GM10847 (cell line): ENCODE measurements around the gene SLC25A25.

Experiments
- POLR2A ChIP-seq: IDR thresholded peaks from 2 replicates; pipeline ENCODE4 v1.6.1; 2011; ENCODE audit not compliant: insufficient read length; ENCODE audit errors: extremely low read depth

Gene SLC25A25

GRCh38 chr9:128085943-128086342 lies 17.9 kb downstream of the SLC25A25 start:
- no peak for TF ChIP-seq POLR2A

- no peak for TF ChIP-seq POLR2A
Measured at GRCh38 chr9:128087262-128087661, 19.2 kb downstream of the SLC25A25 start.

GRCh38 chr9:128088253-128088945 lies 20.4 kb downstream of the SLC25A25 start:
- no peak for TF ChIP-seq POLR2A

GRCh38 chr9:128089299-128089698 lies 21.3 kb downstream of the SLC25A25 start:
- no peak for TF ChIP-seq POLR2A

GRCh38 chr9:128091144-128091543 lies 23.1 kb downstream of the SLC25A25 start:
- TF ChIP-seq POLR2A, result no peak

- no peak for TF ChIP-seq POLR2A
Measured at GRCh38 chr9:128091571-128091970, 23.5 kb downstream of the SLC25A25 start.

GRCh38 chr9:128092199-128092977 lies 24.4 kb downstream of the SLC25A25 start:
- no peak for TF ChIP-seq POLR2A

GRCh38 chr9:128093011-128093410 lies 25.0 kb downstream of the SLC25A25 start:
- TF ChIP-seq POLR2A, result no peak

GRCh38 chr9:128094166-128094949 lies 26.3 kb downstream of the SLC25A25 start:
- TF ChIP-seq POLR2A, result no peak

- no peak for TF ChIP-seq POLR2A
Measured at GRCh38 chr9:128094950-128095544, 27.0 kb downstream of the SLC25A25 start.

GRCh38 chr9:128096616-128097536 lies 28.8 kb downstream of the SLC25A25 start:
- TF ChIP-seq POLR2A, result no peak

- TF ChIP-seq POLR2A, result no peak
Measured at GRCh38 chr9:128097543-128098296, 29.7 kb downstream of the SLC25A25 start.
